Neural progenitor cell (in vitro differentiated cells): Measurements from ENCODE around the gene CATSPER3.

ENCODE experiments used
- CTCF ChIP-seq: fragments of 200-600 bp; sonication (generic); IDR thresholded peaks from 2 replicates; pipeline ENCODE4 v1.5.1; 2017; ENCODE audit warnings: antibody characterized with exemption, mild to moderate bottlenecking
- EZH2 ChIP-seq: fragments of 200-600 bp; sonication (generic); IDR thresholded peaks from 2 replicates; pipeline ENCODE4 v1.6.1; 2017; ENCODE audit warnings: antibody characterized with exemption, mild to moderate bottlenecking, moderate library complexity
- EZH2phosphoT487 ChIP-seq: fragments of 200-600 bp; sonication (generic); IDR thresholded peaks from 2 replicates; pipeline ENCODE4 v1.6.1; 2017; ENCODE audit warnings: antibody characterized with exemption

GRCh38 chr5:135008556-135008955, 40.8 kb downstream of the CATSPER3 start:
- TF ChIP-seq CTCF (no peak), EZH2phosphoT487 (no peak), EZH2 (no peak)
